Activated CD8-positive, alpha-beta memory T cell treated with anti-CD3 and anti-CD28 coated beads for 48 hours (primary cell): ENCODE data around the gene KLHL3.

Experiments used
- DNase-seq, 3 experiments: peaks; one replicate each; pipeline ENCODE4 v3.0.0-alpha.2; 2020; ENCODE audit warnings: low read depth in 2 of 3, low spot score in 2 of 3

KLHL3 gene

GRCh38 chr5:137612576-137612975, 123.3 kb downstream of the KLHL3 start:
- DNase-seq: no peak

GRCh38 chr5:137611794-137612435, 124.0 kb downstream of the KLHL3 start:
- DNase-seq: no peak

DNA sequence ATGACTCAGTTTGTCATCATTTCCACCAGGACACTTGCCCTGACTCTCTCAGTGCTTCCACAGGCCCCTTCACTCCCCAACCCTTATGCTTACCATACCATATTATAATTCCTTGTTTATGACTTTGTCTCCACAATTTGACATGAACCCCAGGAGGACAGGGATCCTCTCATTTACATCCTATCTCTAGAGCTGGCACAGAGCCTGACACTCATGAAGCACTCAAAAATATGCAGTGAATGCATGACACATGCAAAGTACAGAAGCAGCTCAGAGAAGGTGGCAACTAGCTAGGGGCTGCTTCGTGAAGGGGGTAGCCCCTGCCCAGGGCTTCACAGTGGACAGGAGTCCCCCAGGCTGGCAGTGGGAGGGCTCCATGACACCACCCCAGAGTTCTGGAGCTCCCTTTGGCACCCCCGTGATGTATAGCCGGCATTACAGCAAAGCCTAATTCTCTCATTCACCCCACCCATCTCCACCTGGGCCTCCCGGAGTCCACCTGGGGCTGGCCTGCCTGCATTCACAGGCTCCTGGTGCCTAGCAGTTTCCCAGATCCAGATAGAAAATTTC, 124.8 kb downstream of the KLHL3 start:
- DNase-seq: no peak

DNA sequence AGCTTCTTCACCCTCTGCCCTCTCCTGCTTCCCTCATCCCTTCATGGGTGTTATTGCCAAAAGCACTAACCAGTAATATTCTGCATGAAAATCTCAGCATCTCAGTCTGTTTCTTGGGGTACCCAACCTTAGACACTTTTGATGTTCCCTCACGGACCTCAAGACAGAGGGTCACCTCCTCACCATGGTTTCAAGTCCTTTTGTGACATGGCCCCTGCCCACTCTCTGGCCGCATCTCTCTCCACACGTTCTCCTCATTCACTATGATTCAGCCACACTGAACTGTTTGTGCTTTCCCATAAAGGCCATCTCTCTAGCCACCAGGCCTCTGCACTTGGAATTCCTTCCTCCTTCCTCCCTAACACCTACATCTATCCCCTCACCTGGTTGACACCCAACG, 125.3 kb downstream of the KLHL3 start:
- no peak for DNase-seq

GRCh38 chr5:137609127-137609526, 126.8 kb downstream of the KLHL3 start:
- no peak for DNase-seq

GRCh38 chr5:137607771-137608170, 128.1 kb downstream of the KLHL3 start:
- no peak for DNase-seq

DNA sequence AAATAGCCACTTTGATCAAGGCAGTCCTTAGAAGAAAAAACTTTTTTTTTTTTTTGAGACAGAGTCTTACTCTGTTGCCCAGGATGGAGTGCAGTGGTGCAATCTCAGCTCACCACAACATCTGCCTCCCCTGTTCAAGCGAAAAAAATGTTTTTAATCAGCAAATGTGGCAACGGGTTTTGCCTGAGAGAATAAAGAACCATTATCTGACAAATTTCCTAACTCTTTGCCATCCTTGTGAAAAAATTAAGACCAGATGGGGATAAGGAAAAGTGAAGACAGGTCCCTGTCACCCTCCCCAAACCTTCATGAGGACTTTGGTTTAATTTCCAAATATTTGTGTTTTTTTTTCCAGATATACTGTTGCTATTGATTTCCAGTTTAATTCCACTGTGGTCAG, 129.5 kb downstream of the KLHL3 start:
- no peak for DNase-seq

GRCh38 chr5:137605411-137605810, 130.5 kb downstream of the KLHL3 start:
- DNase-seq: no peak

DNA sequence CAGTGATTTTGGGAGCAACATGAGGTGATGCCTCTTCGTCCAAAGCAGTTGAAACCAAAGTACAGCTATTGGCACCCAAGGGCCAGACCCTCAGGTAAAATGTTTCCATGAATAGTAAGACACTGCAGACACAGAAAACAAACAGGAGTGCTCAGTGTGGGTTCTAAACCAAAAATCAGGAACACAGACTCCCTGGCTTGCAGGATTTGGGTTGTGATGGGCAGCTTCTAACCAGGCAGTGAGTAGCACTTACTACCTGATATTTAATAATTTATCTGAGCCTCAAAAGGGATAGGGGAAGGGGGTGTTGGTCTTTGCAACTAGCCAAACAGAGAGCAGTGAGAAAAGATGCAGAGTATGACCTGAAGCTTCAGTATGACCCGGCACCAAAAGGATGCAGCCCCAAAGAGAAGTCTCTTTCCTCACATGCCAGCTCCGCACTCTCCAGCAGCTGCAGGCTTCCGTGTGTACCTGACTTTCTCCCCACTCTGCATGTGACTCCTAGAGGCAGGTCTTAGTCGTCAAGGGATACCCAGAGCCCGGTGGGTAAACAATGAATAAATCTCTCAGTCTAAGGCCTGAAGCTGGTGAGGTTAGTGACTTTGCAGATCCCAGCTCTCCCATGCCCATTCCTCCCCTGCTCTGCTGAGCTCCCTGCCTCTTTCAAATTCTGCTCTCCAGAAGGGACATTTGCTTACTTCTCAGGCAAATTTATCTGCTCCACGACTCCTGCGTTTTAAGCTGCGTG, 131.4 kb downstream of the KLHL3 start:
- no peak for DNase-seq

GRCh38 chr5:137603891-137604290, 132.0 kb downstream of the KLHL3 start:
- no peak for DNase-seq

DNA sequence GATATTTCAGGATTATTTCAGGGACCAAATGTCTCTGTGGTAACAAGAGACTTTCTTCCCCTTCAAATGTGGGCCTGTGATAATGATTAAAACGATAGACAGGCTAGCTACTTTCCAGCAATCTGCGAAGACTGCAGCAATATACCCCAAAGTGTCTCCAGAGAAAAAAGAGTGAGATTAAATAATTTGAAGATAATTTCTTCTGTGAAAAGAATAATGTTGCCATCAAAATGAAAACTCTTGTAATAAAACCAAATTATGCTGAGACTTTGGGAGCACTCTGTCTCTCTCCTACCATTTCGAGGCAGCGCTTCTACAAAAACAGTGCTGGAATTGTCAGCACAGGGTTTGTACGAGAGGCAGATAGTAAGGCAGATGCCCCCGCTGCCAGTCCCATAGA, 132.5 kb downstream of the KLHL3 start:
- DNase-seq: no peak

DNA sequence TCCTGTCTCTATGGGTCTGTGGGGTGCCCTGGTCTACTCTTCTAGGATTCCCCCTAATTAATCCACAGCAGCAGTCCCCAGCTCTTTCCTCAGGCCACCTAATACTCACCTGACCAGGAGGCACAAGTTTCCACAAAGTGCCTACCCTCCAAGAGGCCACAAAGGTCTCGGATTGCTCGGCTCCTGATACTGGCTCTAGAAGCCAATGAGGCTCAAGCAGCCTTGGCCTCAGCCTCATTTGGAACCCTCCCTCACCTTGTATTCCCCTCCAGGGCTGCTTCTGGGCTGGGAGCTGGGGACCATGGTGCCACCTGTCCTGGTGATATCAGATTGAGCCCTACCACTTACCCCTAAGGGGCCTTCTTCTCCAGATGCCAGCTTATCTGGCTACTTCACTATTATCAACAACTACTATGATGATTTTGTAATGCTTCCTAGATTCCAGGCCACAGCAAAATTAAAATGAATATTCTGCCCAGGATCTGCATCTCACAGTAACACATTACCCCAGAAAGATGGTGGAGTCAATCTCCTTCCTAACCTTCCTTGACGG, 133.1 kb downstream of the KLHL3 start:
- DNase-seq: no peak

GRCh38 chr5:137600721-137601360, 135.0 kb downstream of the KLHL3 start:
- no peak for DNase-seq

GRCh38 chr5:137599457-137599856, 136.4 kb downstream of the KLHL3 start:
- DNase-seq: no peak

GRCh38 chr5:137598399-137598798, 137.5 kb downstream of the KLHL3 start:
- no peak for DNase-seq

- DNase-seq: no peak
Measured at GRCh38 chr5:137596941-137597340, 138.9 kb downstream of the KLHL3 start.

GRCh38 chr5:137595396-137596079, 140.4 kb downstream of the KLHL3 start:
- DNase-seq: no peak

GRCh38 chr5:137594717-137595116, 141.2 kb downstream of the KLHL3 start:
- no peak for DNase-seq

- no peak for DNase-seq
Measured at GRCh38 chr5:137592317-137592716, 143.6 kb downstream of the KLHL3 start.

DNA sequence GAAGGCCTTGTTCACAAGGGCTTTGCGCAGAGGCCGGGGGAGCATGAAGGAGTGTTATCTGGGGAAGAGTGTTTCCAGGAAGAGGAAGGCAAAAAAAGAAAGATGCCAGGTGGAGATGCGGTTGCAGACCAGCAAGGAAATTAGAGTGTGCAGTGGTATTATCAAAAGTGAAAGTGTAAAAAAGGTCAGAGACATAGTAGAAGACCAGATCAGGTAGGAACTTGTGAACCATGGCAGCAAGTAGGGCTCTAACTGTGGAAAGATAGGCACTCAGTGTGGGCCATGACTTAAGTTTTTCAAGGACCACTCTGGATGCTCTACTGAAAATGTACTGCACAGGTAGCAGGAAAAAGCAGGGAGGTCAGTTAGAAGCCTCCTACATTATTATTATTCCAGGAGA, 146.7 kb downstream of the KLHL3 start:
- no peak for DNase-seq

DNA sequence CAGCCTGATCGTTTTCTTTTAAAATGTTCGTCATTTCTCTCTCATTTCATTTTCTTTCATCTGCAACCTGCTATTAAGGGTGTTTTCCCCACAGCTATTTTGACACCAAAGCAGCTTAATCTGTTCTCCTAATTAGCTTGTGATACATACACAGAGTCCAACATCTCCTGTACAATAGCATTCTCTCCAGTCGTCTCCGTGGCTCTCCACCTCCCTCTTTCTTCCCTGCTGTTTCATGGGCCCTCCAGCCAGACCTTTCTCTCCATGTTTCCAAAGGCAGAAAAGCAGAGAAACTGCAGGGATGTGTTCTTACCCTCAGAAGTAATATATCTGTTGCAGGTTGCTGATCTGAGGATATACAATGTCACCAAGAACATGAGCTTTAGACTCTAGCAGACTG, 148.0 kb downstream of the KLHL3 start:
- DNase-seq: no peak
